IPS-18a (cell line): ENCODE measurements around the gene PRSS50.

Source experiments
- H3K27ac ChIP-seq: one replicate; pipeline ENCODE4 v1.5.1; 2013; ENCODE audit warnings: low read length
- H3K27me3 ChIP-seq: one replicate; pipeline ENCODE4 v1.6.1; 2013; ENCODE audit warnings: mild to moderate bottlenecking, low read length; ENCODE audit not compliant: control insufficient read depth, insufficient read depth
- H3K36me3 ChIP-seq: one replicate; pipeline ENCODE4 v1.6.1; 2013; ENCODE audit warnings: low read depth, low read length; ENCODE audit not compliant: control insufficient read depth
- H3K4me1 ChIP-seq: one replicate; pipeline ENCODE4 v1.6.1; 2013; ENCODE audit warnings: low read depth, low read length; ENCODE audit not compliant: control insufficient read depth
- H3K4me3 ChIP-seq: one replicate; pipeline ENCODE4 v1.5.1; 2013; ENCODE audit warnings: low read length
- H3K9ac ChIP-seq: one replicate; pipeline ENCODE4 v1.6.1; 2013; ENCODE audit warnings: mild to moderate bottlenecking, low read length, moderate library complexity
- H3K9me3 ChIP-seq: one replicate; pipeline ENCODE4 v1.6.1; 2013; ENCODE audit warnings: low read depth, low read length; ENCODE audit not compliant: control insufficient read depth

PRSS50 gene

DNA sequence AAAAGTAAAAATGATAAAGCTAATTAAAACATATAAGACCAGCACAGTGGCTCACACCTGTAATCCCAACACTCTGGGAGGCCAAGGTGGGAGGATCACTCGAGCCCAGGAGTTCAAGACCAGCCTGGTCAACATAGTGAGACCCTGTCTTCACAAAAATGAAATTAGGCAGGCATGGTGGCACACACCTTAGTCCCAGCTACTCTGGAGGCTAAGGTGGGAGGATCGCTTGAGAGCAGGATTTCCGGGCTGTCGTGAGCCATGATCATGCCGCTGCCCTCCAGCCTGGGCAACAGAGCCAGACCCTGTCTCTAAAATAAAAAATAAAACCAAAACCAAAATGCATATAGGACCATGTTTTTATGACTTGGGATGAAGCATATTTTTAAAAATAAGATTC is 4.8 kb upstream of the PRSS50 start:
- Histone ChIP-seq H3K9me3 (no peaks in the 10 kb centered on the region), H3K4me3 (no peak overlapping the region), H3K27me3 (no peaks in the 10 kb centered on the region), H3K4me1 (peaks cover 8% of the 10 kb centered on the region), H3K27ac (no peak overlapping the region), H3K36me3 (no peaks in the 10 kb centered on the region), H3K9ac (no peak overlapping the region)

DNA sequence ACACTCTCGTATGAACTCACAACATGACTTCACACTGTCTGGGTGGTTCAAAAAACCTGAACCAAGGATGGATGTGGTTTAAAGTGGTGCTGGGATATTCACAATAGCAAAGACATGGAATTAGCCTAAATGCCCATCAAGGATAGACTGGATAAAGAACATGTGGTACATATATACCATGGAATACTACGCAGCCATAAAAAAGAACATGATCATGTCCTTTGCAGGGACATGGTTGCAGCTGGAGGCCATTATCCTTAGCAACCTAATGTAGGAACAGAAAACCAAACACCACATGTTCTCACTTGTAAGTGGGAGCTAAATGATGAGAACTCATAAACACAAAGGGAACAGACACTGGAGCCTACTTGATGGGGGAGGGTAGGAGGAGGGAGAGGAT is 3.3 kb upstream of the PRSS50 start:
- no peaks in the 10 kb centered on the region for H3K4me1 ChIP-seq
- no peaks in the 10 kb centered on the region for H3K27me3 ChIP-seq

DNA sequence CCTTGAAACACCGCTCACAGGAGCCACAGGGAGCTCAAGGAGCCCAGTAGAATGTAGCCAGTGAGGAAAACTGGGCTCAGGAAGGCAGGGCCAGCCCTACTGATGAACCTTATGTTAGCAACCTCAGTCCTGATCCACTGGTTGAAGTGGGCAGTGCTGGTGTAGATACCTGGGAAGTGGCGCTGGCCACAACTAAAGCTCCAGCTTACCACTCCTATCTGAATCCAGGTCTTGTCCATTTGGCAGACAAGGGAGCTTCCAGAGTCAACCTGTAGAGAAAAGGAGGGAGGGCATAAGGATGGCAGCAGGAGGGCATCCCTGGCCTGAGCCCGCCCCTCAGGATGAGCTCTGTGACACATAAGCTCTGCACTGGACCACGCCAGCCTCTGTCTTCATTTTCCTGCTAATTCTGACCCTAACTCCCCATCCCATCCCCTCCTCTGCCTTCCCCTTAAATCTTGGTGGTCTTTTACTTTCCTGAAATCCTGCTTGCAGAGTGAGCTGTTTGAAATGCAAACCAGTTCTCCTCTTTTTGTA is 2.1 kb upstream of the PRSS50 start:
- H3K4me1 ChIP-seq: no peaks in the 10 kb centered on the region
- H3K36me3 ChIP-seq: no peaks in the 10 kb centered on the region
- H3K4me3 ChIP-seq: no peak overlapping the region
- no peak overlapping the region for H3K9ac ChIP-seq
- no peaks in the 10 kb centered on the region for H3K9me3 ChIP-seq
- no peak overlapping the region for H3K27ac ChIP-seq
- H3K27me3 ChIP-seq: no peaks in the 10 kb centered on the region

More for the DNA sequence above, 3.3 kb upstream of the PRSS50 start:
- no peaks in the 10 kb centered on the region for H3K9me3 ChIP-seq
- H3K9ac ChIP-seq: no peak overlapping the region
- H3K4me3 ChIP-seq: no peak overlapping the region
- no peak overlapping the region for H3K27ac ChIP-seq
- no peaks in the 10 kb centered on the region for H3K36me3 ChIP-seq

DNA sequence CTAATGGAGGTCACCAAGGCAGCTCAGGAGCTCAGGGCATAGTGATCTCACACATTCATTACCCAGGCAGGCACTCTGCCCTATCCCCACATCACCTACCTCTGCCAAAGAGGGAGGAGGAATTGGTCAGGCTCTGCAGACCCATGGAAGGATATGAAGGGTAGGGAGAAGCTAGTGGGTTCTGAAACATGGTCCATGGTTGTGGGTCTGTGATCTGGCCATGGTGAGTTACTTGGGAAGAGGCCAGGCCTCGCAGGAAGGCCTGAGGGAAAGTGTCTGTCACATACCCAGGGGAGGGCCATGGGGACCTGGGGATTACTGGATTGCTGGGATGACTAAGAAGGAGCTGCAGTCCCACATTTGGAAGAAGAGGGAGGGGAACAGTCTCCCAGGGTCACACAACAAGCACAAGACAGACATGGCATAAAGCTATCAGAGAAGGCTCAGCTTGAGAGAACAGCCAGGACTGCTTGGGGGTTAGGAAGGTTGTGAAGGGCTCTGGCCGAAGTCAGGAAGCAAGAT is 1.4 kb upstream of the PRSS50 start:
- Histone ChIP-seq H3K27ac (no peak overlapping the region), H3K9me3 (no peaks in the 10 kb centered on the region), H3K27me3 (no peaks in the 10 kb centered on the region), H3K9ac (no peak overlapping the region), H3K36me3 (no peaks in the 10 kb centered on the region), H3K4me3 (no peak overlapping the region), H3K4me1 (no peaks in the 10 kb centered on the region)

DNA sequence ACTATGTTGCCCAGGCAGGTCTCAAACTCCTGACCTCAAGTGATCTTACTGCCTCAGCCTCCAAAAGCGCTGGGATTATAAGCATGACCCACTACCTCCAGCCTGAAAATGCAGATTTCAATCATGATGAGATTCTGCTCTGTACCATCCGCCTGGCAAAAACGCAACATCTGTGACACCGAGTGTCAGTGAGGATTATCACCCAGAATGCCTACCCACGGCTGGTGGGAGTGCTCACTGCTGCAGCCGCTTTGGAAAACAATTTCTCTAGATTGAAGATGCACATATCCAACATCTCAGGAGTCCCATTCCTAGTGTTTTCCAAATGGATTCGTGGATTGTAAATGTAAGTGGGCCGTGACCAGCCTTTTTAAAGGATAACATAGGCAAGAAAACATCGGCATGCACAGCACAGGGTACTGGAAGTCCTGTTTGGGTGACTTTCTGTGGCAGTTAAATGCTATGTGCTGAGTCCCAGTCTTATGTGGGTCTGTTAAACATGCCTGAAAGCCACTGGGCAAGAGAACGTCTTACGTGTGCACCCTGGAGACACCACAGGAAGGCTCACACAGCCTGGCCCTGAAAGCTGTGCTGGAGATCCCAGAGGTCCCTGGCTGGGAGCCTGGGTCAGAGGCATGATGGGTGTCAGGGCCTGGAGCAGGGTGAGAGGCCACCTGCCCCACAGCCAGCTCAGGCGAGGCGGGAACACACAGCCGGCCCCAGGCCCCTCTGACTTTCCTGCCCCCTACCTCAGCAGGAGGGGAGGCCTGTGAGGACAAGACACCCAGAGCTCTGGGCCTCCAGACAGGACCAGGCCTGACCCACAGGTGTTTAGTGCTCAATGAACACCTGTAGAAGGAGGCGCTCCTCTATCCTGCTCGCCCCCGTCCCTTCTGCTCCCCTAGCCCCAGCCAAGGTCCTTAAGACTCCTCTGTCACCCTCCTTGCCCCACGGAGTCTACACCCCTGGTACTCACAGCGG is 918 bp downstream of the PRSS50 start:
- H3K9ac ChIP-seq: no peak overlapping the region
- no peaks in the 10 kb centered on the region for H3K36me3 ChIP-seq
- no peak overlapping the region for H3K27ac ChIP-seq
- H3K27me3 ChIP-seq: no peaks in the 10 kb centered on the region
- no peaks in the 10 kb centered on the region for H3K4me1 ChIP-seq
- no peak overlapping the region for H3K4me3 ChIP-seq
- H3K9me3 ChIP-seq: no peaks in the 10 kb centered on the region

DNA sequence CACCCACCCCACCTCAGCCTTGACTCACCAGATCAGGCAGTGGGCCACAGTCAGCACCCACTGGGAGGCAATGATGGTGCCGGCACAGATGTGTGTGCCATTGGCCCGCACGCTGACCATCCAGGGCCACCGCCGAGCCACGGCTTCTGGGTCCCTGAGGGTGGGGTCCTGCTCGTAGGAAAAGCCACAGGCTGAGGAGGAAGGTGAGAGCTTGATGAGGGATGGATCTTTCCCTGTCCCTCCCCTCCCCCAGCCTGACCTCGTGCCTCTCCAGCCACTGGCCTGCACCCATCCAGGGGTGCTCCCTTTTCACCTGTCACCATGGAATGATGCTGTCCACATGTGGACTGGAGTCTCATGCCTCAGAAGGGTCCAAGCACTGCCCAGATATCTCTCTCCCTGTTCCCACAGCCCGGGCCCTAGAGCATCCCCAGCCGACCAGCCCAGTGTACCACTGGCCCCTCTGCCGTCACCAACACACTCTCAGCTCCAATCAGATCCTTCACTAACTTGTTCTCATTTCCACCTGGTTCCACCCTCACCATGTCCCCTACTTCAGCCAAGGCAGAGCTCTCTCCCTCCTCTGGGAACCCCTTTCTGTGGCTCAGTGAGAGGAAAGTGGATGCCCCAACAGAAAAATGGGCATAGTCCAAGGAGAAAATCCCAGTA is 2.0 kb downstream of the PRSS50 start:
- Histone ChIP-seq H3K4me1 (no peaks in the 10 kb centered on the region), H3K27me3 (no peaks in the 10 kb centered on the region), H3K9me3 (no peaks in the 10 kb centered on the region), H3K36me3 (no peaks in the 10 kb centered on the region), H3K4me3 (no peak overlapping the region), H3K27ac (no peak overlapping the region), H3K9ac (no peak overlapping the region)

DNA sequence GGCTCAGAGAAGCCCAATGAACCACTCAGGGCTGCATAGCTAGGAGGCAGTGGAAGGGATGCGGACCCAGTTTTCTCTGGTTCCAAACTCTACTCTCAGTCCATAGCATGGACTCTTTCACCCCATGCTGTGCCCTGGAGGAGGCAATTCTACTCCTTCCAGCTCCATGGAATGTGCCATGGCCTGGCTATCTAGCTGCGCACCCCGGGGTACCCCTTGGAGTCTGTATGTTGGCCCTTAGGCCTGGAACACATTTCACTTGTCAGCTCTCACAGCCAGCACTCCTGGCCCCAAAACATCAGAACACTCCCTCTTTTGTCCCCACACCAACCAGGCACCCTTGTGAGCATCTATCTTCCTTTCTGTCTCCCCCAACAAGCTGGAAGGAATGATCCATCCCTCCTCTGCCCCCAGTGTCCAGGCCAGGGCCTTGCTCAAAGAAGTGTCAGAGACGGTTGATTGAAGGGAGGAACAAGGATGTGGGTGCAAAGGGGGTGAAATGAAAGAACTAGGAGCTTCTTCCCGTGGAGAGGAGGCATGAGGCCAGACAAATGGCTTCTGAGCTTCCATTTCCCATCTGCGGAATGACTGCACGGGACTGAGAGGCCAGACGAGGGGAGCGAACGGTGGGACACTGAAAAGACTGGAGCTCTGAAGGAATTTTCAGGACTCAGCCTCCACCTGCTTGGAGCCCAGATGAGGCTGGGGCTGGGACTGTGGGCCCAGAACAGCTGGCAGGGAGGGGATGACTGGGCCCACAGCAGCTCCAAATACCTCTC is 2.8 kb downstream of the PRSS50 start:
- Histone ChIP-seq H3K9me3 (no peaks in the 10 kb centered on the region), H3K27ac (no peak overlapping the region), H3K9ac (no peak overlapping the region), H3K36me3 (no peaks in the 10 kb centered on the region), H3K4me1 (no peaks in the 10 kb centered on the region), H3K27me3 (no peaks in the 10 kb centered on the region), H3K4me3 (no peak overlapping the region)

DNA sequence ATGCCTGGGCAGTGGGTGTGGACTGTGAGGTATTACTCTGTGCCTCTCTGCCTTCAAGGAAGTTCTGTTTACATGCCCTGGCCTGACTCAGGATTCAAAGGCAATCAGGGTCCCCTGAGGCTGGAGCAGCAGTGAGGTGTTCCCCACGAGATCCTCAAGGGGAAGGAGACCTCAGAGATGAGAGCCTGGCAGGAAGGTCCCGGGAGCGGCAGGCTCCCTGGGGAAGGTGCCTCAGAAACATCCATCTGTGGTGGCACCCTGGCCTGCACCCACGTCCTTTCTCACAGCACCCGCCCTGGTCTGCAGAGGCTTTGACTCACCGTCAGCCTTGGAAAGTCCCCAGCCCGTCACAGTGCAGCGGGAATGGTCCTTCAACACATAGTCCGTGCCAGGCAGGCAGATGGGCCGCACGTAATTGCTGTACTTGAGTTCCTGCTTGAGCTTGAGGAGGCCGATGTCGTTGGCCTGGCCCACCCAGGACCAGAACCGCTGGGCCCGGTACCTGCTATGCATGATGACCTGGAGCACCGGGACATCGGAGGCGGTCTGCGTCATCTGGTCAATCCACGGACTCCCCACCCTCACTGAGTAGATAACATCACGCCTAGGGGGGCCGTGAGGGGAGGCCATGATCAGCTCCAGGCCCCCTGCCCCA is 3.6 kb downstream of the PRSS50 start:
- no peak overlapping the region for H3K27ac ChIP-seq
- no peak overlapping the region for H3K9ac ChIP-seq
- H3K4me1 ChIP-seq: no peaks in the 10 kb centered on the region
- no peaks in the 10 kb centered on the region for H3K36me3 ChIP-seq
- no peak overlapping the region for H3K4me3 ChIP-seq
- H3K9me3 ChIP-seq: no peaks in the 10 kb centered on the region
- H3K27me3 ChIP-seq: no peaks in the 10 kb centered on the region

DNA sequence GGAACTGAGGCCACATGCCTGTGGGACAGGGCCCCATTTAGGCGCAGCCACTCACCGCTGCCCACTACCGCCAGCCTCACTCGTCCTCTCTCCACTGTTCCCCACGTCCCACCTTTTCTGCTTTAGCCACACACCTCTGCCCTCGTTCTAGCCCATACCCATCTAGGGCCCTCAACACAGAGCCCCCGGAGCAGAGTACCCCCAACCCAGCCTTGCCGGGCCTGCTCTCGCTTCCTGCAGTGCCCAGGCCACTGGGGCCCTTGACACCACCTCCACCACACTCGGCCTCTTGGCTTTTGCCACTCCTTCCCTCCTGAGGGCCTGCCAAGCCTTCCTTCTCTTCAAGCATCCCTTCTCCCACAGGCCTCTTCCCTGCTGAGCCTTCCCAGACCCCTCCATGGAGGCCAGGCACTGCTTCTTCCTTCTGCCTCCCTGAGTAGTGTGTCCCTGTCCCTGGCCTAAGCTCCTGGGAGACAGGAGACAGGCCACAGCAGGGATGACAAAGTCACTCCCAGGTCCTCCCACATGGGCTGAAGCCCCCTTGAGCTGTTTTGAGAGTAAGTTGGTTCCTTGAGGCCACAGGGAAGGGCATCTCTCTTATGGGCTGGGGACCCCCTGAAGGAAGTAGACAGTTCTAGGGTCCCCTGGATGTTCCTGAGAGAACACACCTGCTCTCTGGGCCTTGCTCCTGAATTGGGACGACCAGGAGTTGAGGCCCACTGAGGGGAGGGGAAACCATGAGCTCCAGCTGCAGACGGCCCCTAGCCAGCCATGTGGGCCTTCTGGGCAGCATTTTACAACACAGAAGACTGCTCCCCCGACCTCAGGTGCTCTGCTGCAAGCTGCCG is 4.4 kb downstream of the PRSS50 start:
- Histone ChIP-seq H3K9me3 (no peaks in the 10 kb centered on the region), H3K27ac (no peak overlapping the region), H3K4me3 (no peak overlapping the region), H3K36me3 (no peaks in the 10 kb centered on the region), H3K27me3 (no peaks in the 10 kb centered on the region), H3K4me1 (no peaks in the 10 kb centered on the region), H3K9ac (no peak overlapping the region)
